GM12878 (cell line): ENCODE measurements around the gene TLE3. TPM values are rescaled to one million over a fixed set of nuclear protein-coding genes. Genes with fewer than 3 reads are reported as not detected.

Experiments
- ATAC-seq: fragments of 200-7000 bp; cut with Tn5 transposase; 3 replicates; pipeline ENCODE4 v1.9.1; 2020; ENCODE audit warnings: mild to moderate bottlenecking, moderate library complexity
- BruUV-seq: library from RNA; stranded (reverse); fragments of 400-500 nt; replicated peaks from 2 replicates; lab custom pipeline; 2021; lab: Mats Ljungman, UMichigan
- CTCF ChIA-PET: fragments of 300-600 bp; sonication (Branson Sonifier 250); formaldehyde crosslinking; extraction: SDS; loops from one replicate; lab custom pipeline; 2021; ENCODE audit warnings: inconsistent platforms; lab: Yijun Ruan, JAX
- POLR2A ChIA-PET: fragments of 350-600 bp; formaldehyde crosslinking; extraction: SDS; loops from one replicate; lab custom pipeline; 2021; ENCODE audit warnings: inconsistent platforms; lab: Charles Lee
- RAD21 ChIA-PET: fragments of 300-600 bp; sonication (Branson Sonifier 250); formaldehyde crosslinking; loops from one replicate; lab custom pipeline; 2023; ENCODE audit warnings: antibody characterized with exemption; ENCODE audit not compliant: unreplicated experiment; lab: Charles Lee
- SMC1A ChIA-PET: fragments of 300-600 bp; sonication (Branson Sonifier 250); formaldehyde crosslinking; loops from one replicate; lab custom pipeline; 2023; ENCODE audit not compliant: unreplicated experiment, uncharacterized antibody; lab: Charles Lee
- DNase-seq: peaks from one replicate; pipeline ENCODE4 v3.0.0-alpha.2; 2011; ENCODE audit warnings: low read depth, low spot score
- FAIRE-seq: peaks from 3 replicates; lab custom pipeline; 2011; peaks lifted over from hg19 to GRCh38; lab: Jason Lieb, UNC
- H2AFZ ChIP-seq: 2 replicates; pipeline ENCODE4 v1.6.0; 2011; ENCODE audit warnings: low read depth, low read length, control low read depth; ENCODE audit not compliant: control insufficient read depth
- H3K27ac ChIP-seq: 2 replicates; pipeline ENCODE4 v1.5.1; 2011; ENCODE audit warnings: control low read depth; ENCODE audit not compliant: control insufficient read depth, insufficient read depth
- H3K27me3 ChIP-seq, 2 experiments: replicated peaks in 1 of 2; 2 replicates each; pipeline versions ENCODE4 v1.6.0 to v1.6.1; 2011; ENCODE audit warnings: low read length in 1 of 2; ENCODE audit not compliant: control insufficient read depth in 2 of 2, insufficient read depth in 2 of 2
- H3K36me3 ChIP-seq, 2 experiments: 2 replicates each; pipeline ENCODE4 v1.5.1; 2011; ENCODE audit warnings: low read length in 1 of 2; ENCODE audit not compliant: control insufficient read depth in 2 of 2, insufficient read depth in 2 of 2
- H3K4me1 ChIP-seq: 2 replicates; pipeline ENCODE4 v1.6.1; 2011; ENCODE audit warnings: mild to moderate bottlenecking, low read length, moderate library complexity, mixed read lengths; ENCODE audit not compliant: control insufficient read depth, insufficient read depth
- H3K4me2 ChIP-seq: 2 replicates; pipeline ENCODE4 v1.6.0; 2011; ENCODE audit warnings: control low read depth; ENCODE audit not compliant: control insufficient read depth, insufficient read depth
- H3K4me3 ChIP-seq: fragments of 200-600 bp; sonication (generic); 2 replicates; pipeline ENCODE4 v1.5.1; 2016
- H3K79me2 ChIP-seq: 2 replicates; pipeline ENCODE4 v1.6.0; 2011; ENCODE audit warnings: low read length; ENCODE audit not compliant: control insufficient read depth, insufficient read depth
- H3K9ac ChIP-seq: 2 replicates; pipeline ENCODE4 v1.8.0; 2011; ENCODE audit warnings: low read length, control low read depth, mixed read lengths; ENCODE audit not compliant: control insufficient read depth, insufficient read depth
- H3K9me3 ChIP-seq: replicated peaks from 3 replicates; pipeline ENCODE4 v1.5.1; 2011; ENCODE audit warnings: mild to moderate bottlenecking, low read length; ENCODE audit not compliant: control insufficient read depth, insufficient read depth
- H4K20me1 ChIP-seq: 2 replicates; pipeline ENCODE4 v1.6.0; 2011; ENCODE audit not compliant: control insufficient read depth, insufficient read depth
- BRCA1 ChIP-seq: IDR thresholded peaks from 2 replicates; pipeline ENCODE4 v1.6.1; 2011; ENCODE audit warnings: low read depth, low read length, improper control_type of control experiment
- MEF2A ChIP-seq: IDR thresholded peaks from 2 replicates; pipeline ENCODE4 v1.6.1; 2011; ENCODE audit warnings: low read depth, mild to moderate bottlenecking, low read length, moderate library complexity; ENCODE audit not compliant: insufficient read depth
- PAX8 ChIP-seq: fragments of 450-650 bp; IDR thresholded peaks from 2 replicates; pipeline ENCODE4 v1.6.1; 2017; ENCODE audit warnings: mild to moderate bottlenecking, moderate library complexity
- PML ChIP-seq: IDR thresholded peaks from 2 replicates; pipeline ENCODE4 v1.6.1; 2012; ENCODE audit warnings: low read length, inconsistent platforms
- POU2F2 ChIP-seq: IDR thresholded peaks from 3 replicates; pipeline ENCODE4 v1.6.1; 2011; ENCODE audit warnings: low read depth, mild to moderate bottlenecking, low read length, borderline replicate concordance
- SMAD5 ChIP-seq: IDR thresholded peaks from 2 replicates; pipeline ENCODE4 v1.6.1; 2016; ENCODE audit warnings: antibody characterized with exemption, low read depth
- STAT3 ChIP-seq: IDR thresholded peaks from 2 replicates; pipeline ENCODE4 v1.6.1; 2011; ENCODE audit warnings: low read depth, low read length, improper control_type of control experiment
- TAF1 ChIP-seq: IDR thresholded peaks from 2 replicates; pipeline ENCODE4 v1.6.1; 2011; ENCODE audit warnings: mild to moderate bottlenecking, low read depth, low read length, borderline replicate concordance
- ZNF217 ChIP-seq: fragments of 450-650 bp; IDR thresholded peaks from 2 replicates; pipeline ENCODE4 v1.6.1; 2017; ENCODE audit warnings: antibody characterized with exemption, mild to moderate bottlenecking
- WGBS: methylation state at CpG from one replicate; pipeline ENCODE4 v1.1.6; 2016; ENCODE audit warnings: low lambda C conversion rate; ENCODE audit not compliant: insufficient replicate concordance, insufficient coverage; ENCODE audit errors: missing lambda C conversion rate; 5-methylcytosine and 5-hydroxymethylcytosine counted together
- in situ Hi-C: fragments of 300-500 bp; cut with MboI; formaldehyde crosslinking; loops from 9 replicates; pipeline ENCODE4 v1.14.3; 2018; ENCODE audit warnings: mixed read lengths
- intact Hi-C: fragments of 100-400 bp; cut with micrococcal nuclease; formaldehyde crosslinking; loops from one replicate; pipeline ENCODE4 v1.14.2; 2022; ENCODE audit not compliant: unreplicated experiment
- polyA plus RNA-seq, 11 experiments: library from polyadenylated mRNA; depleted of rRNA in 4 of 11; unstranded in 6 of 11; stranded (reverse) in 5 of 11; fragments of >200 nt; fragmentation: Nextera tagmentation in 4 of 11; fragmentation: Illumina TruSeq in 1 of 11; extraction: Ambion mirVana in 4 of 11; extraction: Trizol in 1 of 11; gene quantifications; 1 replicate in 1 of 11; 2 replicates in 10 of 11; pipeline versions ENCODE4 v1.2.1 to v1.2.3, GENCODE V29; 2011 to 2016; ENCODE audit warnings: inconsistent platforms in 2 of 11, missing spikeins in 2 of 11, low read depth in 1 of 11
- total RNA-seq, 4 experiments: library from RNA; depleted of rRNA in 3 of 4; stranded (reverse); fragments of >200 nt in 3 of 4; fragmentation: Illumina TruSeq in 1 of 4; extraction: Trizol in 1 of 4; gene quantifications; 2 replicates each; pipeline versions ENCODE4 v1.2.1 to v1.2.3, GENCODE V29; 2013 to 2021
- TF ChIP-seq, protein P1 (sequence below): IDR thresholded peaks from 2 replicates; pipeline ENCODE4 v1.6.1; 2012; ENCODE audit warnings: improper control_type of control experiment, low read depth, low read length; ENCODE audit not compliant: insufficient replicate concordance
- TF ChIP-seq, protein P2 (sequence below): fragments of 450-650 bp; IDR thresholded peaks from 2 replicates; pipeline ENCODE4 v1.6.1; 2017; ENCODE audit warnings: antibody characterized with exemption, mild to moderate bottlenecking, moderate library complexity
- TF ChIP-seq, protein P3 (sequence below): IDR thresholded peaks from 2 replicates; pipeline ENCODE4 v1.6.1; 2011; ENCODE audit warnings: borderline replicate concordance, low read depth, mild to moderate bottlenecking, moderate library complexity, mixed read lengths, low read length; ENCODE audit not compliant: insufficient read depth; ENCODE audit errors: extremely low read length

The TLE3 gene
- total and polyA plus RNA-seq, 10 of the 15 experiments (the other 5 are each of a cell fraction or from before 2014, with no cell fraction given): 1.2 to 65.5 (median 9.7) TPM

DNA sequence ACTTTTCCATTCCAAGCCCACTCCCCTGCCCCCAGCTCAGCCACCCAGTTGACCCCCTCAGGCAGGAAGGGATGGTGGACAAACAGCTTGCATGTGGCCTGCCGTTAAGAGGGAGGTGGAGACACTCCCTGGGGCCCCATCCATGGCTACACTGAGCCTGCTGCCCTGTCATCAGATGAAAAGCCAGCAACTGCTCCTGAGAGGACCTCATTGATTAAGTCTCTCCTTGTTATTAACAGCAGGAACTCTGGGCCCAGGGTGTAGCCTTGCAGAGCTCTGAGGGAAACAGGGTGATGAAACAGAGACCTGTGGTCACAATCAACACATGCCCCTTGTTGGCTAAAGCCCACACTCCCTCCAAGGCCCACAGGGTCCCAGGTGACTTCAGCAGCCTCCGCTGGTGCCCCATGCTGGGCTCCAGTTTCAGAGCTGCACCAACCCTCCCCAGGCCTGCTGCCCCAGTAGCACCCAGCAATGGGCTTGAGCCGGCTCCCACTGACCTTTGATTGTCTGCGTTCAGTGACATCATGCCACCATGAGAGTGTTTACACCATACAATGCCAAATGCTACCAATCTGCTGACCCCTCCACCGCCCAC lies 22.3 kb upstream of the TLE3 start (continued):
- TF ChIP-seq, protein P1, sequence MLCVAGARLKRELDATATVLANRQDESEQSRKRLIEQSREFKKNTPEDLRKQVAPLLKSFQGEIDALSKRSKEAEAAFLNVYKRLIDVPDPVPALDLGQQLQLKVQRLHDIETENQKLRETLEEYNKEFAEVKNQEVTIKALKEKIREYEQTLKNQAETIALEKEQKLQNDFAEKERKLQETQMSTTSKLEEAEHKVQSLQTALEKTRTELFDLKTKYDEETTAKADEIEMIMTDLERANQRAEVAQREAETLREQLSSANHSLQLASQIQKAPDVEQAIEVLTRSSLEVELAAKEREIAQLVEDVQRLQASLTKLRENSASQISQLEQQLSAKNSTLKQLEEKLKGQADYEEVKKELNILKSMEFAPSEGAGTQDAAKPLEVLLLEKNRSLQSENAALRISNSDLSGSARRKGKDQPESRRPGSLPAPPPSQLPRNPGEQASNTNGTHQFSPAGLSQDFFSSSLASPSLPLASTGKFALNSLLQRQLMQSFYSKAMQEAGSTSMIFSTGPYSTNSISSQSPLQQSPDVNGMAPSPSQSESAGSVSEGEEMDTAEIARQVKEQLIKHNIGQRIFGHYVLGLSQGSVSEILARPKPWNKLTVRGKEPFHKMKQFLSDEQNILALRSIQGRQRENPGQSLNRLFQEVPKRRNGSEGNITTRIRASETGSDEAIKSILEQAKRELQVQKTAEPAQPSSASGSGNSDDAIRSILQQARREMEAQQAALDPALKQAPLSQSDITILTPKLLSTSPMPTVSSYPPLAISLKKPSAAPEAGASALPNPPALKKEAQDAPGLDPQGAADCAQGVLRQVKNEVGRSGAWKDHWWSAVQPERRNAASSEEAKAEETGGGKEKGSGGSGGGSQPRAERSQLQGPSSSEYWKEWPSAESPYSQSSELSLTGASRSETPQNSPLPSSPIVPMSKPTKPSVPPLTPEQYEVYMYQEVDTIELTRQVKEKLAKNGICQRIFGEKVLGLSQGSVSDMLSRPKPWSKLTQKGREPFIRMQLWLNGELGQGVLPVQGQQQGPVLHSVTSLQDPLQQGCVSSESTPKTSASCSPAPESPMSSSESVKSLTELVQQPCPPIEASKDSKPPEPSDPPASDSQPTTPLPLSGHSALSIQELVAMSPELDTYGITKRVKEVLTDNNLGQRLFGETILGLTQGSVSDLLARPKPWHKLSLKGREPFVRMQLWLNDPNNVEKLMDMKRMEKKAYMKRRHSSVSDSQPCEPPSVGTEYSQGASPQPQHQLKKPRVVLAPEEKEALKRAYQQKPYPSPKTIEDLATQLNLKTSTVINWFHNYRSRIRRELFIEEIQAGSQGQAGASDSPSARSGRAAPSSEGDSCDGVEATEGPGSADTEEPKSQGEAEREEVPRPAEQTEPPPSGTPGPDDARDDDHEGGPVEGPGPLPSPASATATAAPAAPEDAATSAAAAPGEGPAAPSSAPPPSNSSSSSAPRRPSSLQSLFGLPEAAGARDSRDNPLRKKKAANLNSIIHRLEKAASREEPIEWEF: no peak
- TF ChIP-seq, protein P2, sequence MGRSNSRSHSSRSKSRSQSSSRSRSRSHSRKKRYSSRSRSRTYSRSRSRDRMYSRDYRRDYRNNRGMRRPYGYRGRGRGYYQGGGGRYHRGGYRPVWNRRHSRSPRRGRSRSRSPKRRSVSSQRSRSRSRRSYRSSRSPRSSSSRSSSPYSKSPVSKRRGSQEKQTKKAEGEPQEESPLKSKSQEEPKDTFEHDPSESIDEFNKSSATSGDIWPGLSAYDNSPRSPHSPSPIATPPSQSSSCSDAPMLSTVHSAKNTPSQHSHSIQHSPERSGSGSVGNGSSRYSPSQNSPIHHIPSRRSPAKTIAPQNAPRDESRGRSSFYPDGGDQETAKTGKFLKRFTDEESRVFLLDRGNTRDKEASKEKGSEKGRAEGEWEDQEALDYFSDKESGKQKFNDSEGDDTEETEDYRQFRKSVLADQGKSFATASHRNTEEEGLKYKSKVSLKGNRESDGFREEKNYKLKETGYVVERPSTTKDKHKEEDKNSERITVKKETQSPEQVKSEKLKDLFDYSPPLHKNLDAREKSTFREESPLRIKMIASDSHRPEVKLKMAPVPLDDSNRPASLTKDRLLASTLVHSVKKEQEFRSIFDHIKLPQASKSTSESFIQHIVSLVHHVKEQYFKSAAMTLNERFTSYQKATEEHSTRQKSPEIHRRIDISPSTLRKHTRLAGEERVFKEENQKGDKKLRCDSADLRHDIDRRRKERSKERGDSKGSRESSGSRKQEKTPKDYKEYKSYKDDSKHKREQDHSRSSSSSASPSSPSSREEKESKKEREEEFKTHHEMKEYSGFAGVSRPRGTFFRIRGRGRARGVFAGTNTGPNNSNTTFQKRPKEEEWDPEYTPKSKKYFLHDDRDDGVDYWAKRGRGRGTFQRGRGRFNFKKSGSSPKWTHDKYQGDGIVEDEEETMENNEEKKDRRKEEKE: no peak

DNA sequence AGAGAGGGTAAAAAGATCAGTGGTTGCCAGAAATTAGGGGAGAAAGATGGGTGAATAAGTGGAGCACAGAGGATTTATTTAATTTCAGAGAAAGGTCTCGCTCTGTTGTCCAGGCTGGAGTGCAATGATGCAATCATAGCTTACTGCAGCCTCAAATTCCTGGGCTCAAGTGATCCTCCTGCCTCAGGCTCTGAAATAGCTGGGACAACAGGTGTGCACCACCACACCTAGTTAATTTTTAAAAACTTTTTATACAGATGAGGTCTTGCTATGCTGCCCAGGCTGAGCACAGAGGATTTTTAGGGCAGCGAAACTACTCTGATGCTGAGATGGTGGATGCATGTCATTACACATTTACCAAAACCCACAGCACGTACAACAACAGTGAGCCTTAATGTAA lies 20.9 kb upstream of the TLE3 start:
- no peaks in the 10 kb centered on the region for H3K36me3 ChIP-seq
- H3K27me3 ChIP-seq: no peaks in the 10 kb centered on the region
- SMC1A ChIA-PET: interaction anchor here (1.2 kb wide), 1 partner anchor 8 kb away, joined by 3 read pairs; no protein-coding TSS in a partner anchor
- in situ Hi-C loops (no loop called here), intact Hi-C loops (no loop called here)
- RAD21 ChIA-PET: no interaction called here
- DNase-seq (no peak), ATAC-seq (peak; percentile 37), FAIRE-seq (no peak)
- 50% methylated on average over 3 of the region's 3 CpGs for WGBS
- peaks cover 3% of the 10 kb centered on the region; the same call in 1 of the 2 replicates for H3K4me1 ChIP-seq
- H3K9ac ChIP-seq: no peak overlapping the region
- no peak overlapping the region for H3K4me2 ChIP-seq
- no peak overlapping the region for H3K4me3 ChIP-seq
- H3K9me3 ChIP-seq: no peaks in the 10 kb centered on the region
- no TSS peak for BruUV-seq
- POLR2A ChIA-PET: no interaction called here
- H2AFZ ChIP-seq: no peak overlapping the region
- no peaks in the 10 kb centered on the region for H3K79me2 ChIP-seq
- no peak overlapping the region for H3K27ac ChIP-seq
- H4K20me1 ChIP-seq: no peaks in the 10 kb centered on the region
- CTCF ChIA-PET: no interaction called here
- TF ChIP-seq ZNF217 (no peak), MEF2A (no peak), TAF1 (no peak), PAX8 (no peak), PML (no peak), BRCA1 (no peak), STAT3 (no peak), POU2F2 (no peak), SMAD5 (no peak)
- TF ChIP-seq, protein P3, sequence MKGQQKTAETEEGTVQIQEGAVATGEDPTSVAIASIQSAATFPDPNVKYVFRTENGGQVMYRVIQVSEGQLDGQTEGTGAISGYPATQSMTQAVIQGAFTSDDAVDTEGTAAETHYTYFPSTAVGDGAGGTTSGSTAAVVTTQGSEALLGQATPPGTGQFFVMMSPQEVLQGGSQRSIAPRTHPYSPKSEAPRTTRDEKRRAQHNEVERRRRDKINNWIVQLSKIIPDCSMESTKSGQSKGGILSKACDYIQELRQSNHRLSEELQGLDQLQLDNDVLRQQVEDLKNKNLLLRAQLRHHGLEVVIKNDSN: no peak
